Measurements from ENCODE around the gene ASPDH. TPM values are rescaled to one million over a fixed set of nuclear protein-coding genes. Genes with fewer than 3 reads are reported as not detected.

ASPDH gene
- total RNA-seq, 4 donors from 2014 or later, result not detected

- in situ Hi-C loops (cut with MboI; ENCODE audit: low pct_ligation_motif_present in 1 of 4, low pct_unique_long_range_greater_than_20kb in 1 of 4, low sequenced_read_pairs in 3 of 4), result no loop called here
- TF ChIP-seq POLR2AphosphoS5 (IDR thresholded peaks at IDR 0.05) (no peak), POLR2A (IDR thresholded peaks at IDR 0.05) (no peak), EP300 (IDR thresholded peaks at IDR 0.05; ENCODE audit: low read depth) (no peak), CTCF (IDR thresholded peaks at IDR 0.05) (no peak)
- Histone ChIP-seq H3K9me3 (no peaks in the 10 kb centered on the region), H3K27ac (no peak overlapping the region), H3K4me1 (peaks cover 6 to 16% (median 10%) of the 10 kb centered on the region in 4 donors), H3K27me3 (no peaks in the 10 kb centered on the region), H3K36me3 (peaks cover 0 to 37% (median 15%) of the 10 kb centered on the region in 4 donors), H3K4me3 (no peak overlapping the region)
- 99% methylated on average over 15 of the region's 16 CpGs; no CpG with 5 or more reads in 1 of the 2 donors for WGBS, 2 donors (ENCODE audit: low coverage in 1 of 2)
- DNase-seq, result no peak
- intact Hi-C loops (cut with DNase I; ENCODE audit: low total_unique reads), result loop anchor here (5.0 kb wide), 1 partner anchor 1933 kb away; no protein-coding TSS in a partner anchor
These were observed 33.9 kb downstream of the ASPDH start for GRCh38 chr19:50479761-50480251.

GRCh38 chr19:50478901-50479715, 34.6 kb downstream of the ASPDH start:
- in situ Hi-C loops (cut with MboI; ENCODE audit: low pct_ligation_motif_present in 1 of 4, low pct_unique_long_range_greater_than_20kb in 1 of 4, low sequenced_read_pairs in 3 of 4), result no loop called here
- H3K9me3 ChIP-seq, result no peaks in the 10 kb centered on the region
- no peaks in the 10 kb centered on the region for H3K27me3 ChIP-seq
- H3K4me3 ChIP-seq, result no peak overlapping the region
- TF ChIP-seq POLR2AphosphoS5 (IDR thresholded peaks at IDR 0.05) (no peak), POLR2A (IDR thresholded peaks at IDR 0.05) (no peak), EP300 (IDR thresholded peaks at IDR 0.05; ENCODE audit: low read depth) (no peak), CTCF (IDR thresholded peaks at IDR 0.05) (peak in 2 of 5 experiments; percentile 11 to 20)
- intact Hi-C loops (cut with DNase I; ENCODE audit: low total_unique reads), result loop anchor here (5.0 kb wide), 1 partner anchor 1932 kb away; no protein-coding TSS in a partner anchor
- H3K36me3 ChIP-seq, result peaks cover 0 to 37% (median 15%) of the 10 kb centered on the region in 4 donors
- H3K27ac ChIP-seq, result no peak overlapping the region
- no peak for DNase-seq
- peaks cover 6 to 16% (median 10%) of the 10 kb centered on the region in 4 donors for H3K4me1 ChIP-seq
- WGBS, 2 donors (ENCODE audit: low coverage in 1 of 2), result 88 to 100% methylated on average over 2 to 19 of the region's 19 CpGs

DNA sequence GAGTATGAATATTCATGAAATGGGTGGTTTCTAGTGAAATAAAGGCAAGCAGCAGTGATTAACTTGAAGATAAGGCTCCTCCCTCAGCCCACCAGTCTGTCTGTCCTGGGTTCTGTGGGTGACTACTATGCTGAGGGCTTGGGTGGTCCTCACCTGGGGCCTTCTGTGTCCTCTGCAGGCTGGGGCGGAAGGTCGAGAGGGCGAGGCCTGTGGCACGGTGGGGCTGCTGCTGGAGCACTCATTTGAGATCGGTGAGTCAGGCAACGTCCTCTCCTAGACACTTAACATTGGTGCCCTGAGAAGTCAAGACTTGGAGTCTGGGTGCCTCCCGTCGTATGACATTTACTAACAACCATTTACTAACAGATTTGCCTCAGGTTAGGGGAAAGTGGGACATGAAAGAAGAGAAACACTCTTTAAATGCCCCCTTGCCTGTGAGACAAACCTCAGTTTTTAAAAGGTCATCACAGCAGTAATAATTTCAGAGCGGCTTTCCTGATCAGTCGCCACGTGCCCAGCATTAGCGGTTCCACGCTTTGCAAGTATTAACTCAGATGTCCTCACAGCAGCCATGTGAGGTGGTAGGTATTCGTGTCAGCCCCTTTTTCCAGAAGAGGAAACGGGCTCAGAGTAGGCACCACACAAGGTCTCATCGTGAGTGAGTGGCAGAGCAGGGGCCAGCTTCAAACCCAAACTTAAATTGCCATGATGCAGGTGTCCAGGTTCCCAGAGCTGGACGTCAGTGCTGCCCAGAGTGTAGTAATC, 35.8 kb downstream of the ASPDH start:
- no peak overlapping the region for H3K4me3 ChIP-seq
- intact Hi-C loops (cut with DNase I; ENCODE audit: low total_unique reads), result loop anchor here (5.0 kb wide), 1 partner anchor 1931 kb away; no protein-coding TSS in a partner anchor
- in situ Hi-C loops (cut with MboI; ENCODE audit: low pct_ligation_motif_present in 1 of 4, low pct_unique_long_range_greater_than_20kb in 1 of 4, low sequenced_read_pairs in 3 of 4), result no loop called here

More for the DNA sequence above, 35.8 kb downstream of the ASPDH start:
- Histone ChIP-seq H3K9me3 (no peaks in the 10 kb centered on the region), H3K36me3 (peaks cover 0 to 37% (median 13%) of the 10 kb centered on the region in 4 donors), H3K27me3 (no peaks in the 10 kb centered on the region), H3K4me1 (peaks cover 6 to 16% (median 10%) of the 10 kb centered on the region in 4 donors), H3K27ac (no peak overlapping the region)
- TF ChIP-seq EP300 (IDR thresholded peaks at IDR 0.05; ENCODE audit: low read depth) (no peak), POLR2A (IDR thresholded peaks at IDR 0.05) (no peak), POLR2AphosphoS5 (IDR thresholded peaks at IDR 0.05) (no peak), CTCF (IDR thresholded peaks at IDR 0.05) (no peak)
- no peak for DNase-seq
- 90 to 92% methylated on average over 2 to 16 of the region's 17 CpGs for WGBS, 2 donors (ENCODE audit: low coverage in 1 of 2)

All from transverse colon (tissue), 4 donors.